Activated CD4-positive, alpha-beta T cell treated with anti-CD3 and anti-CD28 coated beads for 24 hours (primary cell): Measurements from ENCODE around the gene PADI4.
"Not testable (repeated sequence)": the region's sequence is repeated elsewhere in the genome, so short reads cannot be mapped to it uniquely, and the experiment has no call there.

Source experiments
- DNase-seq, 2 donors: peaks; one replicate each; pipeline ENCODE4 v3.0.0-alpha.2; 2020; ENCODE audit warnings: low read depth in 2 of 2

Gene PADI4

GRCh38 chr1:17392199-17392740 lies 84.3 kb downstream of the PADI4 start:
- DNase-seq = no peak

- DNase-seq = no peak
These were observed 85.2 kb downstream of the PADI4 start for GRCh38 chr1:17393230-17393629.

DNA sequence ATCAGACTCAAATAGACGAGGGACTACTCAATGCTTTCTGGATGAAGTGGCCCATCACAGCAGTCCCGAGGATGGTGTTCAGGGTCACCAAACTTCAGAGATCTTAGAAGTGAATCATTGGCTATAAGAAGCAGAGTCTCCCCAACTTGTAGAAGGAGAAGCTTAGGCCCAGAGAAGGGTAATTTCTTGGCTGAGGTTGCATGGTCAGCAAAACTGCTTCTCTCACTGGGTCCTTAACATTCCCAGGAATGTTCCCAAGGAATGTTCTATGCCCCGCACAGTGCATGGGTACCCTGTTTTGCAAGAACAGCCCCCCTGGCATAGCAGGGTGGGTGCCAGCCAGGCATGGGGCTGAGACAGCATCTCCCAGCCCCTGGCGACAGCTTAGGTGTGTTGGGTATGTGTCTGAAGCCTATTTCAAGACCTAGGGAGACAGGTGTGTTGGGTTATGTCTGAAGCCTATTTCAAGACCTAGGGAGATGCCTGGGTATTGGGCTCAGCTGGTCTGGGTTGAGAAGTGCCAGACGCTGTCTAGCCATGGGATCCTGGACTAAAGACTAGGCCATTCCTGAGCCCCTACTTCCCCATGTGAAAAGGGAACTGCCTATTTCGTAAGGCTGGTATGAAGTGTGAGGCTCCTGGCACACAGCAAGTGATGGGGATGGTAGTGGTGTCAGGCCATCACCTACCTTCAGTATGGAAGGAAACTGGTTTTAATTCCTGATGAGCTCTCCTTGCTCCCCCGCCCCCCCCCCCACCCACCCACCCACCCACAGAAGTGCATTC lies 90.1 kb downstream of the PADI4 start:
- no peak for DNase-seq

- no peak for DNase-seq
These were observed 92.8 kb downstream of the PADI4 start for GRCh38 chr1:17400725-17401341.

DNA sequence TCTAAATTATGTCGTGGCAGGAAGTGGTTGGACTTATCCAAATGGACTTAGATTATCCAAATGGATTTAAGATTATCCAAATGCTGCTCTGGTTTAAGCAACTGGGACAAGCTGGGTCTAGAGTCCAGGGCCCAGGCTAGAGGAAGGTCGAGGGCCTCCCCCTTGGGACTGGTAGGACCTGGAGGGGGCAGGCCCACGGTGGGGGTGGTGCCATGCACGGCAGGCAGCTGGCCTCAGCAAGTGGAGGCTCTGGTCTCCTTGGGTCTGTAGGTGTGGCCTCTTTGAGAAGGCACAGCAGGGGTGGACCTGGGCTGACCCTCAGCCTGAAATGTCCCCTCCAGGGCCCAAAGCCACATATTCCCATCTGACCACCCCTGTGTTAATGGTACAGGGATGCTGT lies 93.8 kb downstream of the PADI4 start:
- DNase-seq = no peak

DNA sequence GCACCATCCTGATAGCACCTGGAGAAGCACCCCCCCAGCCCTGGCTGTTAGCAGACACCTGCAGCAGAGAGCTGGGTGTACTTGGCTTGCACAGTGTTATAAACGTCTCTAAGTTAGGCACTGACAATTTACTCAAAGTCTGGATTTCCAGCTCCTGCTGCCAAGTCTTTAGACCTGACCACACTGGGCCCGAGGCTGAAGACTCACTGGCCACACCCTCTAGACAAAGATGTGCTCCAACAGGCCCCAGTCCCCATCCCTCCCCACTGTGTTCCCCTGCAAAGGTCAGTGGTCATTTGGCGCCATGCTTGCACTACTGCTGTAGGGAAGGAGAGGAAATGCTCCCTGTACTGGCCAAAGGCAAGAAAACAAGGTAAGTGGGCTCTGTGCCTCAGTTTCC lies 95.1 kb downstream of the PADI4 start:
- DNase-seq = no peak

- DNase-seq = no peak
These were observed 96.2 kb downstream of the PADI4 start for GRCh38 chr1:17404034-17404684.

DNA sequence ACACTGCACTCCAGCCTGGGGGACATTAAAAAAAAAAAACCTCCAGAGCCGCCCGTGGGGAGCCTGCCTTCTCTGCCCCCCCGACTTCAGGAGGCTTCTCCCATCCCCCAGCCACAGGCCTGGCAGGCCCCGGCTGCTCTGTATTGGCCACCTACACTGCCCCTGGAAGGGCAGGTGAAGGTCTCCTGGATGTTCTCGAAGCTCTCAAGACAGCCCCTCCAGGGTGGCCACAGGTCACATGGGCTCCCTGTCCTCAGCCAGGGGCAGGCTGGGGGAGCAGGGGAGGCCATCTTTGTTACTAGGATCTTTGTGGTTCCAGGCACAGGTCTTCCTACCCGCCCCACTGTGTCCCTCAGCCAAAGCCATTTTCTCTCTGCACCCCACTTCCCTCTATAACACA lies 96.8 kb downstream of the PADI4 start:
- DNase-seq = no peak

GRCh38 chr1:17405898-17406759 lies 98.1 kb downstream of the PADI4 start:
- DNase-seq = peak in 1 of 2 donors; percentile 25

DNA sequence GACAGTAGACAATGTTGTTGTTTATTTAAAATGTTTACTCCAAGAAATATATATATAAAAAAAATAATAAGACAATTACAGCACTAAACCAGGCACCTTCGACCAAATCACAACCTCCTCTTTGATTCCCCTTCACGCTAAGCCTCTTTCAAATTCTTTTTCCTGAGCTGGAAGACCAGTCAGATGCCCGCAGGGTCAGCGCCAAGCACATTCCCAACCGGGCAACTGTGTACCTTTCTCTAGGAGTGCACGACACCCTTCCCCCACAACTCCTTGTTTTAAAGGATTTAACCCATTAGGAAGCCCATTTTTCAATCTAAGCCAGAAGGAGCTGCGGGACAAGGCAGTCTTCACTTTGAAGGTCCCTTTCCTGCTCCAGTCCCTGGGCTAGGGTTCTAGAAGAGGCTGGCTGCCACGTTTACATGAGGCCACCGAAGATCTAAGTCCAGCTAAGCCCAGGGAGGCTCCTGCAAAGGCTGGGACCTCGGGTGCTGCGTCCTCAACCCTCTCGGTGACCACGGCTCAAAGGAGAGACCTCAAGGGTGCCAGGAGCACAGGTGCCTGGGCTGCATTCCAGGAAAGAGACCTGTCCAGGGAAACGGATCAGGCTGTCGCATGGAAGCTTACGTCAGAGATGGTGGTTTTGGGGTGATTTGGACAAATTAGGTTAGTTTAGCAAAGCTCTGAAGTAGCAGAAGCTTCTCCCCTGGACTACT lies 98.9 kb downstream of the PADI4 start:
- not testable (repeated sequence) for DNase-seq

DNA sequence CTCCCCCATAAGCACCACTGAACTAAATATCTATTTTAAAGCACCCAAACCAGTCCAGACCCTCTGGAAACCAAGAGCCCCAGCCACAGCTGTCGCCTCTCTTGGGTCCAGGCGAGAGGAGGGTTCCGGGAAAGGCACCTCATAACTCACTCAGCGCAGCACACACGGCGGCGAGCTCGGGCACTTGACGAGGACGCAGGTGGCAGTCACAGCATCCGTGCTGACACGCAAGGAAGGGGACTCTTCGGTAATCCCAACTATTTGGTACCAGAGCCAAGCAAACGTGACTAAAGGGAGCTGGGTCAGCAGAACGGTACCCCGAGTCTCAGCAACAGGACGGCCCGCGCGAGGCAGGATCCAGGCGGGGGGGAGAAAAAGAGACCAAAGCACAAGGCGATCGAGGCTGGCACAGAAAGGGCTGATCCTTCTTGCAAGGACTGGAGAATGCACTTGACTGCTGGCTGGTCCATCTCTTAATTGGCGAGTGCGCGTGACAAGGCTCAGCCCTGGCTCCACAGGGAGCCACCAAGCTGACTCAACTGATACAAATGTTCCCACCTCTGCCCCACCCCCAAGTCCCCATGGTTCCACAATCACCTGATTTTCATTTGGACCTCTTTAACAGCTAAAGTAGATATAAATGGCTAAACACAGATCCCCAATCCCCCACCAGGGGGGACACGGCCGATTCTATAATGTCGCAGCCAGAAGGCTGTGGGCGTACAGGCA lies 100.0 kb downstream of the PADI4 start:
- DNase-seq = not testable (repeated sequence)

- DNase-seq = no peak
These were observed 101.4 kb downstream of the PADI4 start for GRCh38 chr1:17409391-17409811.

DNA sequence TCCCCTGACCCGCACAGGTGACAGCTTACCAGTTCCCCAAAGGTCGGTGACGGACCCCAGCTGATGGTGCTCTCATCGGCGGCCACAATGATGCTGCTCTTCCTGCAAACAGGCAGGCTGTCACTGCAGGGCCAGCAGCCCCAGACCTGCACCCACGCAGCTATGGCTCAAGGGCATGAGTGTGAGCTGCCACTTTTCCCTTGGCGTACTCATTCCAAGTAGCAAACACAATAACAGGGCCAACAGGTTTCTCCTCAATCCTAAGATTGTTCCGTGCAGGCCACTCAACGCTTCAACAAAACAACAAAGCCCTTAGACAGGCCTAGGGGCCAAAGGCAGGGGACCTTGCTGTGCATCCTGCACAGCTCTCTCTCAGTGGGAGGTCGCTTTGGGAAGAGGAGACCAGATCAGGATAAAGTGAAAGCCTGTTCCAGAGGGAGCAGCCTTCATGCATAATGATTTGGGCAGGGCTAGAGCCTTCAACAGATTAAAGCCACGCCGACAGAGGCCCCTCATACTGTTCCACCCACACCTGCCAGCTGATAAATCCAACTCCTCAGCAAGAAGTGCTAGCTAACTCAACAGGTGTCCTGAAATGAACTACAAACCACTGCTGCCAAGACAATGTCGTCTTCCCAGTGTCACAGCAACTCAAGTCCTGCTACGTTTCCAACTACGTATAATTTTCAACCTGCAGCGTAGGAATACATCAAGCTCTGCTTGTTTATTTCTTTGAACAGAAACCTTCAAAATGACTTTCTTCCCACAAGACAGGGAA lies 104.3 kb downstream of the PADI4 start:
- no peak for DNase-seq
